Endothelial cell of coronary artery (primary cell): ENCODE data around the gene CFAP97. TPM values are rescaled to one million over a fixed set of nuclear protein-coding genes. Genes with fewer than 3 reads are reported as not detected.

Experiments
- total RNA-seq: library from RNA; depleted of rRNA; stranded (reverse); fragments of >200 nt; gene quantifications from 2 replicates; pipeline ENCODE4 v1.2.3, GENCODE V29; 2014

CFAP97 gene
- 21.6 and 24.7 TPM in 2 replicates for total RNA-seq

DNA sequence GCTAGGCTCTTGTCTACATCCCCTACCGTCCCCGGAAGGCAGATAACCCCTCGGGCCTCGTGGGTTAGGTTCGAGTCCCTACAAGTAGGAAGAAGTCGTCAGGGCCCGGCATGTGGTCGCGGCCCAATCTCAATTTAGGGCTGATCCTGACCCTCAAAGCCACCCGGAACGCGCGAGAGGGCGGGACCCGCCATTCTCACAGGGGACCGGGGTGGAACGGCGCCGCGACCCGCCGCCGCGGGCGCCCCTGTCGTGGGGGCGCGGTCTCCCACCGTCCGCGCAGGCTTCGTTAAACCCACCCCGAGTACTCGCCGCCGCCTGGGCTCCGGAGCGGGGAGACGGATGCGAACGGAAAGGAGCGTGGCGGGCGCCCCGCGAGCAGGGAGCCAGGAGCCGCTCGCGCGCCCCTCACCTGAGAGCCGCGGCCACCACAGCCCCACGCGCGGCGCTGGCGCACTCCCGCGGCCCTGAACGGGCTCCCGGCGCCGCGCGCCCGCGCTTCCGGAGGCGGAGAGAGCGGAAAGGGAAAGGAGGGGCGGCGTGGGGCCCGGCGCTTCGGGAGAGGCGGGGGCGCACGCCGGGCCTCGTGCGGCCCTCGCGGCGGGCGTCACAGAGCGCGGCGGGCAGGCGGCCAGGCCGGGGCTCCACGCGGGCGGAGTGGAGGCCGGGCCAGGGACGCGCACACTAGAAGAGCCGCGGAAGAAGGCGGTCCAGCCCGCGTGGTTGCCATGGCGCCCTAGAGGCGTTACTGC lies at the start of gene CFAP97:
CFAP97 (minus strand) TSS at position 515 of the 752 bp plus-strand sequence. CDS start 12,804 bp downstream, outside the sequence.

DNA sequence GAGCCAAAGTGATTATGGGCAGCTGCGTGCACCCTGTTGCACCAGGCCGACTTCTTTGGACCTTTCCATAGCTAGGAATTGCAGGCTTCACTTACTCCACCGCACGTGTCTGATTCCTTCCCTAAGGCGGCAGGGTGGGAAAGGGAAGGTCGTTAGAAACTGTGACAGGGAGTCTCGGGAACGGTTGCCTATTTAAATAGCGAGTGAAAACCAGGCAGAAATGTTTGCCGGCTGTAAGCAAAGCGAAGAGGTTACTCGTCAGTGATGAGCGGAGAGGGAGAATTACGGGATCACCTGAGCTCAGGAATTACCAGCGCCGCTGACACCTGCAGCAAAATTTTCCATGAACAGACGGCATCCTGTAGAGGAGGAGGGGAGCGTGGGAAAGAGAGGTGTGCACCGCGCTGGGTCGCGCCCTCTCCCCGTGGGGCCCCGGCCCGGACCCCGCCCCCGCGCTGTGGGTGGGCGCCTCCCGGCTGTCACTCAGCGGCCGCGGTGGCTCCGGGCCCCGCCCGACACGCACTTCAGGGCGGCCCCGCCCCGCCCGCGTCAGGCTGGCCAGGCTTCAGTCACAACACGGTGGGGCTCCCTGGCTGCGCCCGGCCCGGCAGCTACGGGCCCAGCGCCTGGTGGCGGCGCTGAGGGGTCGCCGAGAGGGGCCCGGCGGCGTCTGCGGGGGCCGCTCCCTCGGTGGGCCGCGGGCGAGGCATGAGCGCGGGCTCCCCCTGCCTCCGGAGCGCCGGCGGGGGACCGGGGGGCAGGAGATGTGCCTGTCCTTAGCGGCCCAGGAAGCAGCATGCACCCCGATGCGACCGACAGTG lies 5.4 kb upstream of the CFAP97 start, which contains the start of gene SNX25:
SNX25 (plus strand) TSS at position 568 of the 821 bp plus-strand sequence; CDS start at position 797, 229 bp downstream.

DNA sequence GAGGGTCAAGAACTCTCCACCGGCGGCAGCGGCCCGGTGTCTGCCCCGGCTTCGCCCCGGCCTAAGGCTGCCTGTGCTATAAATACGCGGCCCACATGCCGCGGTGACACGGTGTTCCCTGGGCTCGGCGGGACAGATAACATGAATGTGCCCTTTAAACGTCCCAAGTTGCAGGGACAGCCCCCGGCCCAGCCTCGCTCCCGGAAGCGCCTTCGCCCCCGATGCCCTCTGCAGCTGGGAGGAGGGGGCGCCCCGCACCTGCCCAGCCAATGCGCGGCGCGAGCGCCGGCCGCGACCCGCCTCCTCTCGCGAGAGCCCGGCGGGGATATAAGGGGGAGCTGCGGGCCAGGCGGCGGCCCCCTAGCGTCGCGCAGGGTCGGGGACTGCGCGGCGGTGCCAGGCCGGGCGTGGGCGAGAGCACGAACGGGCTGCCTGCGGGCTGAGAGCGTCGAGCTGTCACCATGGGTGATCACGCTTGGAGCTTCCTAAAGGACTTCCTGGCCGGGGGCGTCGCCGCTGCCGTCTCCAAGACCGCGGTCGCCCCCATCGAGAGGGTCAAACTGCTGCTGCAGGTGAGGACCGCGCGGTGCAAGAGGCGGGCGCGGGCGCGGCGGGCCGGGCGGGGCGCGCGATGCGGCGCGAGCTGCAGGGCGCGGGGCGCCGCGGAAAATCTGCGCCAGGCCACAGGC lies 60.7 kb downstream of the CFAP97 start, which contains the start of gene SLC25A4:
SLC25A4 (plus strand) TSS at position 355 of the 689 bp plus-strand sequence; CDS start at position 462, 107 bp downstream.

Other genes starting within 250 kb of the CFAP97 start
- not detected in 2 replicates for gene HELT, start 185.5 kb downstream of the CFAP97 start, total RNA-seq
- 7.5 and 14.0 TPM in 2 replicates for gene SLC25A4, start 60.7 kb downstream of the CFAP97 start, total RNA-seq
- gene SNX25, start 5.6 kb upstream of the CFAP97 start, total RNA-seq, result 16.2 and 34.4 TPM in 2 replicates
- gene LRP2BP, start 191.9 kb upstream of the CFAP97 start, total RNA-seq, result 0.45 and 0.47 TPM in 2 replicates
- 4.6 and 20.4 TPM in 2 replicates for gene ANKRD37, start 192.8 kb upstream of the CFAP97 start, total RNA-seq
- 35.7 and 36.7 TPM in 2 replicates for gene UFSP2, start 222.0 kb upstream of the CFAP97 start, total RNA-seq